Adrenal gland (tissue), 12 donors: Measurements from ENCODE around the gene UBAP1L. TPM values are rescaled to one million over a fixed set of nuclear protein-coding genes. Genes with fewer than 3 reads are reported as not detected.
"Not testable (repeated sequence)": the region's sequence is repeated elsewhere in the genome, so short reads cannot be mapped to it uniquely, and the experiment has no call there.

ENCODE experiments used
- DNase-seq, 7 donors: peaks; one replicate each; pipeline ENCODE4 v3.0.0-alpha.2; 2019 to 2020
- H3K27ac ChIP-seq, 5 donors: fragments of 200-600 bp; sonication (generic) in 4 of 5; 1 replicate in 3 of 5; 2 replicates in 2 of 5; pipeline versions ENCODE4 v1.5.1 to v1.8.0; 2016 to 2020; ENCODE audit warnings: mild to moderate bottlenecking in 1 of 5
- H3K27me3 ChIP-seq: fragments of 200-600 bp; 2 replicates; pipeline ENCODE4 v1.8.0; 2021
- H3K36me3 ChIP-seq, 2 donors: fragments of 200-600 bp; replicated peaks in 1 of 2; 1 replicate in 1 of 2; 2 replicates in 1 of 2; pipeline versions ENCODE4 v1.5.1 to v1.8.0; 2018 to 2022
- H3K4me1 ChIP-seq, 2 donors: fragments of 200-600 bp; replicated peaks in 1 of 2; 1 replicate in 1 of 2; 2 replicates in 1 of 2; pipeline versions ENCODE4 v1.5.1 to v1.8.0; 2018 to 2021
- H3K4me3 ChIP-seq, 4 donors: fragments of 200-600 bp; sonication (generic) in 3 of 4; one replicate each; pipeline ENCODE4 v1.5.1; 2016 to 2018
- H3K9me3 ChIP-seq, 3 donors: fragments of 200-600 bp; sonication (generic) in 1 of 3; replicated peaks in 1 of 3; 1 replicate in 2 of 3; 2 replicates in 1 of 3; pipeline versions ENCODE4 v1.5.1 to v1.8.0; 2016 to 2021
- POLR2A ChIP-seq, 2 donors: fragments of 450-650 bp; IDR thresholded peaks; one replicate each; pipeline ENCODE4 v1.6.1; 2017; ENCODE audit warnings: antibody characterized with exemption in 2 of 2, mild to moderate bottlenecking in 2 of 2, moderate library complexity in 1 of 2
- WGBS, 4 donors: extraction: QIAGEN DNeasy Blood & Tissue Kit in 2 of 4; methylation state at CpG; one replicate each; pipeline versions ENCODE4 v1.1.5 to v1.1.7; 2013 to 2017; 5-methylcytosine and 5-hydroxymethylcytosine counted together
- intact Hi-C, 2 donors: fragments of 100-400 bp; cut with DNase I; formaldehyde crosslinking; loops; one replicate each; pipeline versions ENCODE4 v1.14.1 to v1.15.0; 2022 to 2023
- polyA plus RNA-seq, 3 donors: library from polyadenylated mRNA; stranded (reverse); fragments of 200-250 nt in 2 of 3; fragments of 350-450 nt in 1 of 3; fragmentation: Illumina TruSeq in 1 of 3; extraction: RNeasy Lipid Tissue Mini Kit (QIAGEN cat#74804) in 1 of 3; gene quantifications; one replicate each; pipeline ENCODE4 v1.2.3, GENCODE V29; 2013 to 2014
- small RNA-seq, 2 donors: library from RNA; depleted of rRNA; stranded (forward); fragments of <200 nt; gene quantifications; one replicate each; pipeline ENCODE3, GENCODE V24; 2016
- total RNA-seq, 9 donors: library from RNA; depleted of rRNA in 4 of 9; stranded (reverse); fragments of >200 nt in 4 of 9; fragments of 120-200 nt in 1 of 9; fragmentation: NEBNext Ultra II Directional in 1 of 9; extraction: Animal tissue kit (Norgen Biotek cat#: 25700) in 1 of 9; gene quantifications; one replicate each; pipeline versions ENCODE4 v1.1.0 to v1.2.4, GENCODE V29; 2013 to 2023
- TF ChIP-seq, protein P1 (sequence below), 6 experiments: fragments of 450-650 bp in 4 of 6; fragments of 200-600 bp in 2 of 6; sonication (generic) in 1 of 6; IDR thresholded peaks; 1 replicate in 5 of 6; 2 replicates in 1 of 6; pipeline versions ENCODE4 v1.5.1 to v1.8.0; 2016 to 2021; ENCODE audit warnings: antibody characterized with exemption in 6 of 6, mild to moderate bottlenecking in 2 of 6, moderate library complexity in 1 of 6
- donor health status: healthy with polysubstance abuse.
- donor health status: Bipolar disorder and iron deficiency.
- donor health status: DM: yes; HTN: yes; CAD: no.
- donor health status: DM: no; HTN: no; CAD: no.
- donor health status: DM: no; HTN: no; CAD: no.
- donor health status: DM: yes; HTN: yes; CAD: no.

UBAP1L gene
- total and polyA plus RNA-seq, 12 donors, result 0.48 to 34.9 (median 2.9) TPM

DNA sequence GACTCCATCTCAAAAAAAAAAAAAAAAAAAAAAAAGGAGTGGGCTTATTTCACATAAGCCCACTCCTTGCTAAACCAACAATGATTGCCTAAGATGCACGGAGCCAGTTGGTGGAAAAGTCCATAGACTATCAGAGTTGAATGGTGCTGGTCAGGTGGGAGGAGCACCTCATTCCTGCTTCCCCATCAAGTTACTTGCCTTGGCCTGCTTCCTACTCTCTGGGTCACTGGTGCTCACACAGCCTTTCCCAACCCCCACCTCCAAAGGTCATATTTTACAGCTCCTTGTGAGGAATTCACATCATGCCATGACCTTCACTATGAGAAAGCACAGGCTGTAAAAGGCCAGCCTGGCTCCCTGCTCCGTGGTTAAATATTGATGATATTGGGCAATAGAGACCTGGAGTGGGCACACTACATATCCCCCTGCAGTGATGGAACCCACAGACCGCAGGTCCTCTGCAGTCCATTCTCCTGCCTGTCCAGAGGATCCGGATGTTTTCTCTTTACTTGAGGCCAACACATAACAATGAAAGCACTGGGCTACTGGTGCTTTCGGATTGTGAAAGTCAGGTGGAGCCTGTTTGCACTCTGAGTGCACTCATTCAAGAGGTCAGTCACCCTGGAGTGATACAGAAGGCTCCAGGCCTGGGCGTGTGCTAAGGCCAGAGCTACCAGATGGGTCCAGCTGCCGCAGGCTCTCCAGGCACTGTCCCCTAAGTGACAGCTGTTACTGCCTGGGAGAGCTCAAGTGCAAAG, 70.1 kb downstream of the UBAP1L start, which contains the start of gene SLC51B:
TSS of gene SLC51B (plus strand) at position 664 of the 758 bp plus-strand sequence. CDS start 4,618 bp downstream, outside the sequence.
- Histone ChIP-seq H3K4me3 (no peak within 1 kb of the TSS), H3K4me1 (peaks cover 0 to 15% of the 10 kb centered on the region in 2 donors), H3K27ac (peak within 1 kb of the TSS in 3 of 5 donors; percentile 11 to 57 (median 31)), H3K27me3 (no peaks in the 10 kb centered on the region), H3K36me3 (no peaks in the 10 kb centered on the region), H3K9me3 (no peaks in the 10 kb centered on the region)
- 57 to 68% (median 66%) methylated on average over 5 to 7 of the region's 7 CpGs for WGBS, 4 donors
- DNase-seq, result peak in 6 of 7 donors; percentile 50 to 82 (median 72)
- TF ChIP-seq, protein P1, sequence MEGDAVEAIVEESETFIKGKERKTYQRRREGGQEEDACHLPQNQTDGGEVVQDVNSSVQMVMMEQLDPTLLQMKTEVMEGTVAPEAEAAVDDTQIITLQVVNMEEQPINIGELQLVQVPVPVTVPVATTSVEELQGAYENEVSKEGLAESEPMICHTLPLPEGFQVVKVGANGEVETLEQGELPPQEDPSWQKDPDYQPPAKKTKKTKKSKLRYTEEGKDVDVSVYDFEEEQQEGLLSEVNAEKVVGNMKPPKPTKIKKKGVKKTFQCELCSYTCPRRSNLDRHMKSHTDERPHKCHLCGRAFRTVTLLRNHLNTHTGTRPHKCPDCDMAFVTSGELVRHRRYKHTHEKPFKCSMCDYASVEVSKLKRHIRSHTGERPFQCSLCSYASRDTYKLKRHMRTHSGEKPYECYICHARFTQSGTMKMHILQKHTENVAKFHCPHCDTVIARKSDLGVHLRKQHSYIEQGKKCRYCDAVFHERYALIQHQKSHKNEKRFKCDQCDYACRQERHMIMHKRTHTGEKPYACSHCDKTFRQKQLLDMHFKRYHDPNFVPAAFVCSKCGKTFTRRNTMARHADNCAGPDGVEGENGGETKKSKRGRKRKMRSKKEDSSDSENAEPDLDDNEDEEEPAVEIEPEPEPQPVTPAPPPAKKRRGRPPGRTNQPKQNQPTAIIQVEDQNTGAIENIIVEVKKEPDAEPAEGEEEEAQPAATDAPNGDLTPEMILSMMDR (IDR thresholded peaks at IDR 0.05), result no peak
- TF ChIP-seq POLR2A (IDR thresholded peaks at IDR 0.05), result no peak
- intact Hi-C loops, result loop anchor here in 1 of 2 donors (10.0 kb wide), 1 partner anchor 50 kb away; no protein-coding TSS in a partner anchor

DNA sequence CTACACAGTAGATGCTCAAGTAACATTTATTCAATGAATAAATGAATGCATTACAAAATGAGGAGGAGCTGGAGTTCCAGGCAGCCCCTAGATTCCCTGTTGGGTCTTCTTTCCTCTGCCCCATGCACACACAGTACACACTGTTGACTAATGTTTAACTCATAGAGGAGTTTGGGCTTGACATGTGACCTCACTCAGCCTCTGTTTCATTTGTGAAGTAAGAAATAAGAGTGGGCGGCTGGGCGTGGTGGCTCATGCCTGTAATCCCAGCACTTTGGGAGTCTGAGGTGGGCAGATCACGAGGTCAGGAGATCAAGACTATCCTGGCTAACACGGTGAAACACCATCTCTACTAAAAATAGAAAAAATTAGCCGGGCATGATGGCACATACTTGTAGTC, 70.8 kb downstream of the UBAP1L start:
- not testable (repeated sequence) for H3K27me3 ChIP-seq, H3K4me3 ChIP-seq, H3K36me3 ChIP-seq, H3K27ac ChIP-seq, H3K4me1 ChIP-seq, H3K9me3 ChIP-seq
- intact Hi-C loops, result loop anchor here in 1 of 2 donors (10.0 kb wide), 1 partner anchor 51 kb away; no protein-coding TSS in a partner anchor
- 67 to 91% (median 87%) methylated on average over 5 of the region's 5 CpGs for WGBS, 4 donors
- peak in 1 of 7 donors; percentile 45 for DNase-seq

DNA sequence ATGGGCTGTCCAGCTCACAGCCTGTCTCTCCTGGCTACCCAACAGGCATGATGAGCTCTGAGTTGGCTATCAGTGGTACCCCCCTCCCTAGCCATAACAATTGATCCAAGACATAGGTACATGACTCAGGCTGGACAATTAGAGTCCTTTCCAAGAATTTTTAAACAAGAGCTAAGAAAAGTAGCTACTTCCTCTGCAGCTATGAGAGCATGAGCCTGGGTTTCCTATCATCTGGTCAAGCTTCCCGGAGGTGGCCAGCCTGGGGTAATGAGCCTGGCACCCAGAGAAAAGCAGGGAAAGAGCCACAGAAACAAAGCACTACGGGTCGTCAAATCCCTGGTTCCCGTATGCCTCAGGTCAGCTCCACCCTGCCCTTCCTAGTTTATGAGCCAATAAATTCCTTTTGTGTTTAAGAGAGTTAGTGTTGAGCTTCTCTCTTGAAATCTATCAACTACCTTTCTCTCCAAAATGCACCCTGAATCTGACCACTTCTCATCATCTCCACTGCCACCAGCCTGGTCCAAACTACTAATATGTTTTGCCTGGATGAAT, 72.1 kb downstream of the UBAP1L start:
- Histone ChIP-seq H3K4me3 (no peak overlapping the region), H3K4me1 (peaks cover 0 to 7% of the 10 kb centered on the region in 2 donors), H3K27ac (no peak overlapping the region), H3K36me3 (no peaks in the 10 kb centered on the region), H3K9me3 (no peaks in the 10 kb centered on the region), H3K27me3 (no peaks in the 10 kb centered on the region)
- intact Hi-C loops, result loop anchor here in 1 of 2 donors (10.0 kb wide), 1 partner anchor 52 kb away; no protein-coding TSS in a partner anchor
- TF ChIP-seq POLR2A (IDR thresholded peaks at IDR 0.05), result no peak
- TF ChIP-seq, protein P1 (IDR thresholded peaks at IDR 0.05), result no peak
- 54 to 88% (median 66%) methylated on average over 4 of the region's 4 CpGs for WGBS, 4 donors
- peak in 1 of 7 donors; percentile 33 for DNase-seq

Small RNAs within 50 kb of the gene (small RNA-seq; reads per million reads assigned to genes)
- 0 reads per million in 2 donors for gene AC013553.1

Other genes with a start within 250 kb of the UBAP1L start
- gene ANKDD1A, start 203.3 kb downstream of the UBAP1L start, total RNA-seq, result 10 to 100 TPM in 8 of 9 donors, 1 to 10 TPM in 1; 7.0 to 41.7 (median 31.2) TPM
- 10 to 100 TPM; 13.0 to 29.7 (median 23.0) TPM for gene ANKDD1A, start 203.3 kb downstream of the UBAP1L start, polyA plus RNA-seq
- 100 to 1,000 TPM in 3 of 9 donors, 10 to 100 TPM in 6; 67.7 to 121 (median 93.4) TPM for gene SPG21, start 125.3 kb downstream of the UBAP1L start, total RNA-seq
- 10 to 100 TPM; 51.1 to 89.5 (median 58.4) TPM for gene SPG21, start 125.3 kb downstream of the UBAP1L start, polyA plus RNA-seq
- gene MTFMT, start 85.6 kb downstream of the UBAP1L start, total RNA-seq, result 10 to 100 TPM; 14.8 to 42.8 (median 17.8) TPM
- gene MTFMT, start 85.6 kb downstream of the UBAP1L start, polyA plus RNA-seq, result 10 to 100 TPM in 1 of 3 donors, 1 to 10 TPM in 2; 5.2 to 11.2 (median 6.4) TPM
- 1 to 10 TPM in 1 of 9 donors, under 1 TPM in 5, not detected in 3; 0.32 to 2.6 (median 0.62) TPM for gene SLC51B, start 69.8 kb downstream of the UBAP1L start, total RNA-seq
- 1 to 10 TPM in 2 of 3 donors, under 1 TPM in 1; 0.40 to 3.1 (median 1.5) TPM for gene SLC51B, start 69.8 kb downstream of the UBAP1L start, polyA plus RNA-seq
- 1 to 10 TPM; 1.3 to 9.2 (median 2.7) TPM for gene RASL12, start 47.2 kb downstream of the UBAP1L start, total RNA-seq
- gene RASL12, start 47.2 kb downstream of the UBAP1L start, polyA plus RNA-seq, result 1 to 10 TPM; 1.4 to 7.0 (median 4.3) TPM
- not detected for gene KBTBD13, start 38.5 kb downstream of the UBAP1L start, total RNA-seq
- not detected for gene KBTBD13, start 38.5 kb downstream of the UBAP1L start, polyA plus RNA-seq
- gene PDCD7, start 18.6 kb upstream of the UBAP1L start, total RNA-seq, result 100 to 1,000 TPM in 1 of 9 donors, 10 to 100 TPM in 8; 12.9 to 121 (median 21.2) TPM
- gene PDCD7, start 18.6 kb upstream of the UBAP1L start, polyA plus RNA-seq, result 10 to 100 TPM in 2 of 3 donors, 1 to 10 TPM in 1; 9.8 to 18.7 (median 17.3) TPM
- 10 to 100 TPM; 34.3 to 70.7 (median 50.1) TPM for gene CLPX, start 70.1 kb upstream of the UBAP1L start, total RNA-seq
- 10 to 100 TPM; 10.4 to 69.1 (median 11.3) TPM for gene CLPX, start 70.1 kb upstream of the UBAP1L start, polyA plus RNA-seq
- gene CILP, start 96.3 kb upstream of the UBAP1L start, total RNA-seq, result 1 to 10 TPM in 4 of 9 donors, under 1 TPM in 5; 0.39 to 2.7 (median 0.96) TPM
- 1 to 10 TPM in 1 of 3 donors, under 1 TPM in 2; 0.68 to 1.4 (median 0.97) TPM for gene CILP, start 96.3 kb upstream of the UBAP1L start, polyA plus RNA-seq
- gene PARP16, start 171.7 kb upstream of the UBAP1L start, total RNA-seq, result 10 to 100 TPM in 8 of 9 donors, 1 to 10 TPM in 1; 9.9 to 18.1 (median 15.0) TPM
- gene PARP16, start 171.7 kb upstream of the UBAP1L start, polyA plus RNA-seq, result 10 to 100 TPM in 1 of 3 donors, 1 to 10 TPM in 2; 7.8 to 15.3 (median 8.6) TPM
- gene RNU5A-1, start 180.9 kb upstream of the UBAP1L start, total RNA-seq, result 100 to 1,000 TPM in 1 of 9 donors, not detected in 8; 428 TPM
- not detected for gene RNU5A-1, start 180.9 kb upstream of the UBAP1L start, polyA plus RNA-seq
- gene RNU5B-1, start 189.5 kb upstream of the UBAP1L start, total RNA-seq, result 1,000 to 10,000 TPM in 1 of 9 donors, 10 to 100 TPM in 2, not detected in 6; 27.3 to 1,349 (median 29.8) TPM
- gene RNU5B-1, start 189.5 kb upstream of the UBAP1L start, polyA plus RNA-seq, result not detected